Astrocyte (in vitro differentiated cells and primary cell): ENCODE data around the gene RASGRF1. TPM values are rescaled to one million over a fixed set of nuclear protein-coding genes. Genes with fewer than 3 reads are reported as not detected.

Experiments used
- DNase-seq: peaks from one replicate; pipeline ENCODE4 v3.0.0-alpha.2; 2010; ENCODE audit warnings: low read depth
- FAIRE-seq: peaks from 2 replicates; lab custom pipeline; 2011; peaks lifted over from hg19 to GRCh38; lab: Jason Lieb, UNC
- H2AFZ ChIP-seq: 2 replicates; pipeline ENCODE4 v1.6.0; 2012; ENCODE audit warnings: low read depth, low read length, inconsistent platforms
- H3K27ac ChIP-seq: 2 replicates; pipeline ENCODE4 v1.5.1; 2011; ENCODE audit warnings: low read depth, low read length, inconsistent platforms
- H3K27me3 ChIP-seq: 2 replicates; pipeline ENCODE4 v1.6.0; 2011; ENCODE audit warnings: low read length, inconsistent platforms; ENCODE audit not compliant: insufficient read depth
- H3K36me3 ChIP-seq: 2 replicates; pipeline ENCODE4 v1.5.1; 2011; ENCODE audit warnings: low read length, inconsistent platforms; ENCODE audit not compliant: insufficient read depth
- H3K4me1 ChIP-seq: 2 replicates; pipeline ENCODE4 v1.5.1; 2011; ENCODE audit warnings: low read length, inconsistent platforms; ENCODE audit not compliant: insufficient read depth
- H3K4me2 ChIP-seq: 2 replicates; pipeline ENCODE4 v1.6.0; 2012; ENCODE audit warnings: low read length, inconsistent platforms
- H3K4me3 ChIP-seq: 2 replicates; pipeline ENCODE4 v1.5.1; 2011; ENCODE audit warnings: low read depth, mild to moderate bottlenecking, low read length, inconsistent platforms; ENCODE audit not compliant: insufficient read depth
- H3K79me2 ChIP-seq: 2 replicates; pipeline ENCODE4 v1.6.0; 2012; ENCODE audit warnings: mild to moderate bottlenecking, low read length, inconsistent platforms; ENCODE audit not compliant: insufficient read depth
- H3K9ac ChIP-seq: 2 replicates; pipeline ENCODE4 v1.6.0; 2012; ENCODE audit warnings: mild to moderate bottlenecking, low read length, inconsistent platforms
- H3K9me3 ChIP-seq: 2 replicates; pipeline ENCODE4 v1.5.1; 2012; ENCODE audit warnings: low read depth, mild to moderate bottlenecking, low read length, inconsistent platforms; ENCODE audit not compliant: insufficient read depth
- H4K20me1 ChIP-seq: 2 replicates; pipeline ENCODE4 v1.6.0; 2012; ENCODE audit warnings: low read length, inconsistent platforms; ENCODE audit not compliant: insufficient read depth
- H3K27ac Mint-ChIP-seq: one replicate; pipeline ENCODE4 v1.8.0; 2021; ENCODE audit warnings: mild to moderate bottlenecking, mixed read lengths; ENCODE audit not compliant: unreplicated experiment
- H3K27me3 Mint-ChIP-seq: one replicate; pipeline ENCODE4 v1.8.0; 2021; ENCODE audit warnings: low read depth, mixed read lengths; ENCODE audit not compliant: unreplicated experiment
- H3K36me3 Mint-ChIP-seq: one replicate; pipeline ENCODE4 v1.8.0; 2021; ENCODE audit warnings: low read depth, mixed read lengths; ENCODE audit not compliant: unreplicated experiment
- H3K4me1 Mint-ChIP-seq: one replicate; pipeline ENCODE4 v1.8.0; 2021; ENCODE audit warnings: low read depth, mixed read lengths; ENCODE audit not compliant: unreplicated experiment
- H3K4me3 Mint-ChIP-seq: one replicate; pipeline ENCODE4 v1.8.0; 2021; ENCODE audit warnings: mild to moderate bottlenecking, moderate library complexity, mixed read lengths; ENCODE audit not compliant: unreplicated experiment
- H3K9me3 Mint-ChIP-seq: one replicate; pipeline ENCODE4 v1.8.0; 2021; ENCODE audit warnings: mild to moderate bottlenecking, mixed read lengths; ENCODE audit not compliant: unreplicated experiment
- CTCF ChIP-seq: IDR thresholded peaks from 2 replicates; pipeline ENCODE4 v1.5.1; 2011; ENCODE audit warnings: low read depth, mild to moderate bottlenecking, inconsistent platforms, low read length, moderate library complexity; ENCODE audit not compliant: insufficient read depth
- EZH2 ChIP-seq: IDR thresholded peaks from 2 replicates; pipeline ENCODE4 v1.6.1; 2012; ENCODE audit warnings: mild to moderate bottlenecking, low read length, inconsistent platforms; ENCODE audit not compliant: insufficient read depth
- total RNA-seq: library from RNA; stranded (reverse); gene quantifications from 2 replicates; pipeline ENCODE4 v1.2.1, GENCODE V29; 2021

RASGRF1 gene
- total RNA-seq, 1 donor from 2014 or later, result 1.2 TPM

GRCh38 chr15:78999636-79000035 is 90.9 kb downstream of the RASGRF1 start:
- no peaks in the 10 kb centered on the region for H3K36me3 ChIP-seq
- H3K4me1 ChIP-seq, result peaks cover 23% of the 10 kb centered on the region
- no peak overlapping the region for H3K4me2 ChIP-seq
- Mint-ChIP-seq H3K36me3 (no peaks in the 10 kb centered on the region), H3K4me1 (peaks cover 31% of the 10 kb centered on the region), H3K4me3 (no peak overlapping the region), H3K27me3 (peaks cover 9% of the 10 kb centered on the region), H3K27ac (no peak overlapping the region), H3K9me3 (no peaks in the 10 kb centered on the region)
- H4K20me1 ChIP-seq, result no peaks in the 10 kb centered on the region
- no peaks in the 10 kb centered on the region for H3K9me3 ChIP-seq
- H3K9ac ChIP-seq, result no peak overlapping the region
- TF ChIP-seq CTCF (no peak), EZH2 (no peak)
- no peaks in the 10 kb centered on the region for H3K79me2 ChIP-seq
- no peak overlapping the region for H2AFZ ChIP-seq
- no peaks in the 10 kb centered on the region for H3K27me3 ChIP-seq
- H3K4me3 ChIP-seq, result no peak overlapping the region
- DNase-seq (no peak), FAIRE-seq (no peak)
- no peak overlapping the region for H3K27ac ChIP-seq

- peaks cover 12% of the 10 kb centered on the region for H3K4me1 ChIP-seq
- no peak for DNase-seq
- H3K9ac ChIP-seq, result no peak overlapping the region
- no peaks in the 10 kb centered on the region for H3K36me3 ChIP-seq
- H3K4me3 ChIP-seq, result no peak overlapping the region
- Mint-ChIP-seq H3K9me3 (no peaks in the 10 kb centered on the region), H3K4me3 (no peak overlapping the region), H3K27me3 (peaks cover 9% of the 10 kb centered on the region), H3K36me3 (no peaks in the 10 kb centered on the region), H3K4me1 (peaks cover 21% of the 10 kb centered on the region), H3K27ac (no peak overlapping the region)
- no peak overlapping the region for H2AFZ ChIP-seq
- no peak for FAIRE-seq
- no peak overlapping the region for H3K27ac ChIP-seq
- no peak for TF ChIP-seq EZH2
- TF ChIP-seq CTCF, result no peak
- no peaks in the 10 kb centered on the region for H3K9me3 ChIP-seq
- no peak overlapping the region for H3K4me2 ChIP-seq
- no peaks in the 10 kb centered on the region for H3K27me3 ChIP-seq
- H4K20me1 ChIP-seq, result no peaks in the 10 kb centered on the region
- H3K79me2 ChIP-seq, result no peaks in the 10 kb centered on the region
Observed at GRCh38 chr15:78998526-78998925, 92.1 kb downstream of the RASGRF1 start.

GRCh38 chr15:78997981-78998499 is 92.5 kb downstream of the RASGRF1 start:
- no peaks in the 10 kb centered on the region for H3K9me3 ChIP-seq
- Mint-ChIP-seq H3K4me3 (no peak overlapping the region), H3K27ac (no peak overlapping the region), H3K4me1 (peaks cover 18% of the 10 kb centered on the region), H3K9me3 (no peaks in the 10 kb centered on the region), H3K36me3 (no peaks in the 10 kb centered on the region), H3K27me3 (peaks cover 9% of the 10 kb centered on the region)
- no peak overlapping the region for H3K27ac ChIP-seq
- no peak overlapping the region for H3K4me2 ChIP-seq
- H3K79me2 ChIP-seq, result no peaks in the 10 kb centered on the region
- DNase-seq (no peak), FAIRE-seq (no peak)
- H3K9ac ChIP-seq, result no peak overlapping the region
- H3K27me3 ChIP-seq, result no peaks in the 10 kb centered on the region
- no peaks in the 10 kb centered on the region for H3K36me3 ChIP-seq
- peaks cover 7% of the 10 kb centered on the region for H3K4me1 ChIP-seq
- no peak overlapping the region for H2AFZ ChIP-seq
- no peaks in the 10 kb centered on the region for H4K20me1 ChIP-seq
- TF ChIP-seq CTCF (no peak), EZH2 (no peak)
- H3K4me3 ChIP-seq, result no peak overlapping the region
